22Rv1 (cell line): ENCODE measurements around the gene PPP3R1.

Source experiments
- CTCF ChIP-seq: fragments of 450-650 bp; IDR thresholded peaks from 2 replicates; pipeline ENCODE4 v1.5.1; 2017; ENCODE audit warnings: mild to moderate bottlenecking
- ZFX ChIP-seq: fragments of 450-650 bp; IDR thresholded peaks from 2 replicates; pipeline ENCODE4 v1.6.1; 2017; ENCODE audit warnings: antibody characterized with exemption, borderline replicate concordance

- TF ChIP-seq CTCF = no peak
- TF ChIP-seq ZFX = no peak
These were observed 58.5 kb downstream of the PPP3R1 start for GRCh38 chr2:68193787-68194372.
